ENCODE data around the gene PLCH1.
A peak's percentile ranks its signal among the peaks of the same experiment; 100 is the strongest.

PLCH1 gene

DNA sequence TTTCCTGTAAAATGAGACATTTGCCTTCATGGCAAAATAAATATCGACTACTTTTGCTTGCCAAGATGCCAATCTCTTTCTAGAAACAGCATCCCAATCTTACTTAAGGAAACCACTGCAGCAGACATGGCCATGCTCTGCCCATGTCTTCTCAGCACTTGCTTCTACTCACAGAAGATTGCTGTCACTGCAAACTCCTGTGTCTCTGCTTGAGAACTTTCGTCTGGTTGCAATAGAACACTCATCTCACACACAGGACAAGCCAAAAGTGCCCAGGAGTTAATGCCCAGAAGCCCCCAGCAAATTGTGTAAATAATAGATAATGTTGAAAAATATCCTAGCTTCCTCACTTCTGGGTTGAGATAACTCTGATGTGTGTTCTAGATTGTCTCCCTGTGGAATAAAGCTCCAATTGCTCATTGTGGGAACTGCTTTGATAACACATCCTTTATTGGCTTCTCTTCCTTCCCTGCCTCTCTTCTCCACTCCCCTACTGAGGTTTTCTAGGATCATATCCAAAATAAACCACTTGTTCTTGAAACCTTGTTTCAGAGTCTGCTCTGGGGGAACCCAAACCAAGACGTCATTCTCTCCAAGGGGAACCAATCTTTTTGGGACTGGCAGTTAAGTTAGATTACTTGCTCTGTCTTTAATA is 295.1 kb downstream of the PLCH1 start:
- no peak for DNase-seq

DNA sequence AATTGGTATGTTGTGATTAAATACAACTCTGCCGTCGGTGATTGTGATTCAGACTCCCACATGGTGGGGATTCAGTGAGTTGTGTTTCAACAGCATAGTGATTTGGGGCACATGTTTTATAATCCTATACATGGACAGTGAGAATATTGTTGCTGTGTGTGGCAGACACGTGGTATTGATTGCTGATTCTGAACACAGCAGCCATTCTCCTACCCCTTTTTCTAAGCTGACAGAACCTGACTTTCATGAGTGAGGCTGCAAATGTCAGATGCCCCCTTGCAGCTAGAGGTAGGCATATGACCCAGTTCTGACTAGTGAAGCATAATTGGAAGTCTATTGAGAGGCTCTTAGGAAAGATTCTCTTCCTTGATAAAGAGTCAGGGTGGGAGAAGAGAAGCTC is 296.3 kb downstream of the PLCH1 start:
- DNase-seq: peak; percentile 10

DNA sequence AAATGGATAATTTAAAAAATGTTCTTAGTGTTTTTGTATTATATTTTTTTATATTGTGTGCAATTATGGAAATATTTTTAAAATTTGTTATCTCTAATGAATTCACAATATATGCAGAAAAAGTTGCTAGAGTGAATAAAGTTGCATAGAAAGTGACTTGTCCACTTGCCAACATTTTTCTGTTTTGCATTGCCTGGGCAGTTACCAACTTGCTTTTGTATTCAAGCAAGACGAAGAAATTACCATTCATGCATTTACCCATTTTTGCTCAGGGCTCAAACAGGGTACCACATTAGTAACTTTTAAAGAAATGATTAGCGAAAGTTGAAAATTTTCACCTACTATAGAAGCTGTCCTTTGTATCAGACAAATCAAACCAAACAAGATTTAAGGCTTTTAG is 298.5 kb downstream of the PLCH1 start:
- DNase-seq: no peak

DNA sequence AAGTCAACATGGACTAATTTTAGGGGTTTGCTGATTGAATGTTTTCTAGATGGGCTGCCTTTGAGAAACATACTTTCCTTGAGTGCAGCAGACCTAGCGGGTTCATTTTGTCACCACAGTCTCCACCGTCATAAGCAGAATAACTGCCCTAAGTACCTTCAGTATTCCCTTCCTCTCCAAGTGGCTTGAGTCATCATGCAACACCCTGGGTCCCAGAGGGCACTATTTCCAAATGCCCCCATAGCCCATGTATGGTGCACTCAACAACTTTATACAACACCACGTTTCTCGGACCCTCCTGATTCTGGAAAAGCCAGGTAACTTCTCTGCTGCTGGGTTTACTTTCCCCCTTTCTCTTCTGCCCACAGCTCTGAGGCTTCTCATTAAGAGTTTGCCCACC is 300.1 kb downstream of the PLCH1 start:
- no peak for DNase-seq

GRCh38 chr3:155443815-155444214 is 301.1 kb downstream of the PLCH1 start:
- DNase-seq: no peak

- DNase-seq: no peak
These were observed 302.8 kb downstream of the PLCH1 start for GRCh38 chr3:155442072-155442471.

DNA sequence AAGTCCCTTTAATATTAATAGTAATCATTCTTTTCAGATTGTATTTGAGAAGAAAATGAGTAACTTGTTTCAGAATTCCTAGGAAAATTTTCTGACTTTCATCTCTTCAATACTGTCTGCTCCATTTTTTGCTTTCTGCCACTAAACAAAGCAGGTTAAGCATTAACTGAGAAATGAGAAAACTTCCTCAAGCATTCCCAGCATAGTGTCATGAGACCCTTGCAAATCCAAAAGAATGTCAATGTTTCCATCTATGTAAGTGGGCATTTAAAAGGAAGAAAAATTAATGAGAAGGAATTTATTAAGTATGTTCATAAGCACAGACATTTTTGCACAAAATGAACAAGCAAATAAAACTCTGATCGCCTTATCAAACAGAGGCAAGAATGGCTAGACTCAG is 303.4 kb downstream of the PLCH1 start:
- DNase-seq: no peak

DNA sequence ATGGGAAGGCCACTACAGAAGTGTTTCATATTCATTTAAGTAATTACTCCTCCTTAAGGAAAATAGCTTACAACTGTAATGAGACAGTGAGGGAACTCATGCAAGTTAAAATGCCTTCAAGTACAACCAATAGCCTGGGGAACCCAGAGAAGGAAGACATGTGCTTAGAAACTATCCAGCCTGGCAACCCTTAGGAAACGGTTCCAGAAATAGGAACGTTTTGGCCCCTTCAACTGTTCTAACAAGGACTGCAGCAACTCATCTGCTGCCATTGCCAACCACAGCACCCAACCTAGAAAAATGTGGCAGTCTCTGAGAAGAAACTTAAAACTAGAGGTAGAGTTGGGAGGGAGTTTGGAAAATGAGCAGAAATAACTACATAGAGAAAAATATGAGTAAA is 303.8 kb downstream of the PLCH1 start:
- DNase-seq: no peak

GRCh38 chr3:155435821-155436220 is 309.1 kb downstream of the PLCH1 start:
- DNase-seq: no peak

DNA sequence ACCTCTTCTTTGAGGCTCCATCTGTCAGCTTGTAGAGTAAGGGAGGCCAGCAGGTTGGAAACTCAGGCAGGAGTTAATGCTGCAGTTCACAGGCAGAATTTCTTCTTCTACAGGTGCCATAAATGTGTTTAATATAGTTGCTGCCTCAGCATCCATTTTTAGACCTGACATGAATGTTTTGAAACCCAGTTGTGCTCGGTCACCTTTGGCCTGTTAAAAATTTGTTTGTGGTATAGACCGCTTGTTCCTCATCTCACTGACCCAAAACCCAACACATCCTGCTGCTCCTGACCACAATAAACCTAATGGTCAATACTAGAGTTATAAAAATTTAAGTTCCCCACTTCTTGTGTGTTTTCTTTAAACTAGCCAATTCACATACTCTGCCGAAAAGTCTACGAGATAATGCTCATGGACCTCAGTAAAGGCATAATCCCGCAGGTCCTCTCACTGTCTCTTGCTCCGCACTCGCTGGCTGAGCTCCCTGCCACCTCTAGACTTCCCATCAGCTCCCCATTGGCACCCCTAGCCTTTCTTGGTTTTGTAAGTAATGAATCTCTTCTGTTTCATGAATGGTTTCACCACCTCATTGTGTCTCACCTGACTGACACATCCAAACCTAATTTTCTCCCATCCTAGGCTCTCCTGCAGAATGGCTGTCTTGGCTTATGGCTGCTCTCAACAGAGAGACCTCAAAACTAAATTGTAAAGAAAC is 312.9 kb downstream of the PLCH1 start:
- DNase-seq: no peak

- DNase-seq: no peak
These were observed 316.3 kb downstream of the PLCH1 start for GRCh38 chr3:155428563-155428962.

- DNase-seq: no peak
These were observed 318.2 kb downstream of the PLCH1 start for GRCh38 chr3:155426524-155427230.

DNA sequence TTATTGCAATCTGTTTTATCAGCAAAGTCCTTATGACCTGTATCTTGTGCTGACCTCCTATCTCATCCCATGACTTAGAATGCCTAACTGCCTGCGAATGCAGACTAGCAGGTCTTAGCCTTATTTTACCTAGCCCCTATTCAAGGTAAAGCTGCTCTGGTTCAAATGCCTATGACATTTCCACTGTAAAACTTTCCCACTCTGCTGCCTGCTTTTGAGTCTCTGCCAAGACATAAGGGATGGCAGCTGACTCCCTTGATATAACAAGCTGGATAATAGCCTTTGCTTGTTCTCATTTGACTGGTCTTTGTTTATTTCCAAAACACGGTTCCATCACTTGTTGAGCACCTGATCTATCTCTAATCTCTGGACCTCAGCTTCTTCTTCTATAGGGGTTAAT is 319.5 kb downstream of the PLCH1 start:
- DNase-seq: no peak

GRCh38 chr3:155424323-155424710 is 320.6 kb downstream of the PLCH1 start:
- no peak for DNase-seq

GRCh38 chr3:155423526-155424322 is 321.1 kb downstream of the PLCH1 start:
- DNase-seq: no peak

- DNase-seq: no peak
These were observed 323.9 kb downstream of the PLCH1 start for GRCh38 chr3:155420881-155421486.

- no peak for DNase-seq
These were observed 324.5 kb downstream of the PLCH1 start for GRCh38 chr3:155420406-155420805.

GRCh38 chr3:155418407-155418806 is 326.5 kb downstream of the PLCH1 start:
- peak; percentile 69 for DNase-seq

DNA sequence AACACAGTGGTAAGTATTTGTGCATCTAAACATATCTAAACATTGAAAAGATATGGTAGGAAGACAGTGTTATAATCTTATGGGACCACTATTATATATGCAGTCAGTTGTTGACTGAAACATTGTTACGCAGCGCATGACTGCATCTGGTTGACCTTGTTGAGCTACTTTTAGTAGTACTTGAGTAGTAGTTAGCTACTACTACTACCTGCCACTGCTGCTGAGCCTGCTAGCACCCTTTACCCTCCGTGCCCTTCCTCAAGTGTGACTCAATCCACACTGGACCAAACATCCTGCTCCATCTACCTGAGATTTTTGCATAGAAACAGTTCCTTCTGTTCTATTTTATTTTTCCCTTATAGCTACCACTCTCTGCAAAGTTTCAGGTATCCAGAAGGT is 327.8 kb downstream of the PLCH1 start:
- no peak for DNase-seq

GRCh38 chr3:155416500-155417118 is 328.3 kb downstream of the PLCH1 start:
- DNase-seq: no peak

- DNase-seq: no peak
These were observed 332.0 kb downstream of the PLCH1 start for GRCh38 chr3:155412904-155413303.

GRCh38 chr3:155411500-155412223 is 333.2 kb downstream of the PLCH1 start:
- no peak for DNase-seq

Measured in retina (tissue), 1 donor.